GM10248 (cell line): Measurements from ENCODE around the gene ZNF33B.
"Not testable (repeated sequence)": the region's sequence is repeated elsewhere in the genome, so short reads cannot be mapped to it uniquely, and the experiment has no call there.

ENCODE experiments used
- CTCF ChIA-PET: fragments of 300-600 bp; sonication (Branson Sonifier 250); formaldehyde crosslinking; extraction: SDS; loops from one replicate; lab custom pipeline; 2021; ENCODE audit warnings: antibody characterized with exemption; lab: Yijun Ruan, JAX
- POLR2A ChIA-PET: fragments of 350-650 bp; sonication (Branson Sonifier 250); formaldehyde crosslinking; extraction: SDS; loops from one replicate; lab custom pipeline; 2020; ENCODE audit warnings: antibody characterized with exemption; lab: Yijun Ruan, JAX
- DNase-seq: peaks from one replicate; pipeline ENCODE4 v3.0.0; 2012; ENCODE audit errors: extremely low spot score
- TF ChIP-seq, protein P1 (sequence below): IDR thresholded peaks from 2 replicates; pipeline ENCODE4 v1.5.1; 2012; ENCODE audit warnings: mild to moderate bottlenecking, low read depth; ENCODE audit errors: extremely low read depth, missing control alignments, control extremely low read depth

Gene ZNF33B

DNA sequence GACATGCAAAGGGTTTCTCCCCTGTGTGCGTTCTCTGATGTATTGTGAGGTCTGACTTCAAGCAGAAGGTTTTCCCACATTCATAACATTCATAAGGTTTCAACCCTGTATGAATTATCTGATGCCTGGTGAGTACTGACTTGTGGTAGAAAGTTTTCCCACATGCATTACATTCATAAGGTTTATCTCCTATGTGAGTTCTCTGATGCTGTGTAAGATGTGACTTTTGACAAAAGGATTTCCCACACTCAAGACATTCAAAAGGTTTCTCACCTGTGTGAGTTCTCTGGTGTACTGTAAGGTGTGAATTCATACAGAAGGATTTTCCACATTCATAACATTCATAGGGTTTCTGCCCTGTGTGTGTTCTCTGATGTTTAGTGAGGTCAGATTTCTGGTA is 45.1 kb downstream of the ZNF33B start:
- ChIA-PET CTCF (no interaction called here), POLR2A (no interaction called here)
- TF ChIP-seq, protein P1, sequence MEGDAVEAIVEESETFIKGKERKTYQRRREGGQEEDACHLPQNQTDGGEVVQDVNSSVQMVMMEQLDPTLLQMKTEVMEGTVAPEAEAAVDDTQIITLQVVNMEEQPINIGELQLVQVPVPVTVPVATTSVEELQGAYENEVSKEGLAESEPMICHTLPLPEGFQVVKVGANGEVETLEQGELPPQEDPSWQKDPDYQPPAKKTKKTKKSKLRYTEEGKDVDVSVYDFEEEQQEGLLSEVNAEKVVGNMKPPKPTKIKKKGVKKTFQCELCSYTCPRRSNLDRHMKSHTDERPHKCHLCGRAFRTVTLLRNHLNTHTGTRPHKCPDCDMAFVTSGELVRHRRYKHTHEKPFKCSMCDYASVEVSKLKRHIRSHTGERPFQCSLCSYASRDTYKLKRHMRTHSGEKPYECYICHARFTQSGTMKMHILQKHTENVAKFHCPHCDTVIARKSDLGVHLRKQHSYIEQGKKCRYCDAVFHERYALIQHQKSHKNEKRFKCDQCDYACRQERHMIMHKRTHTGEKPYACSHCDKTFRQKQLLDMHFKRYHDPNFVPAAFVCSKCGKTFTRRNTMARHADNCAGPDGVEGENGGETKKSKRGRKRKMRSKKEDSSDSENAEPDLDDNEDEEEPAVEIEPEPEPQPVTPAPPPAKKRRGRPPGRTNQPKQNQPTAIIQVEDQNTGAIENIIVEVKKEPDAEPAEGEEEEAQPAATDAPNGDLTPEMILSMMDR: no peak

GRCh38 chr10:42583828-42584227 is 54.5 kb downstream of the ZNF33B start:
- DNase-seq: no peak
- POLR2A ChIA-PET: no interaction called here
- TF ChIP-seq, protein P1: no peak
- CTCF ChIA-PET: no interaction called here

More for the DNA sequence above, 45.1 kb downstream of the ZNF33B start:
- DNase-seq: no peak

DNA sequence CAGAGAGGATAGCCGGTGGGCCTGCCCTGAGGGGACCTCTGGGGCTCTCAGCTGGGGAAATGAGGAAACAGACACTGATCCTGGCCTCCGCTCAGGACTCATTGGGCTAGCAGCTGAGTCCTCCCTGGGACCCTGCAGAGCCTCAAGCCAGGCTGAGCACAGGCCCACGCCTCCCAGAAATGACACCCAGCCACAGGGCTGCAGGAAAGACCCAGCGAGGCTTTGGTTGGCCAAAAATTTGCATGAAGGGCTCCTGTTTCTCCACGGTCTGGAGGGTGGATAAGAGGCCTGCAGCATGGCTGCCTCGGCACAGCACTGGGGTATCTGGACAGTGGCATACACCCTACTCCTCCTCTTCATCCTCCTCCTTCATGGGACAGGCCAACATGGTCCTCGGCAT is 60.4 kb downstream of the ZNF33B start:
- CTCF ChIA-PET: no interaction called here
- POLR2A ChIA-PET: no interaction called here
- TF ChIP-seq, protein P1: no peak

DNA sequence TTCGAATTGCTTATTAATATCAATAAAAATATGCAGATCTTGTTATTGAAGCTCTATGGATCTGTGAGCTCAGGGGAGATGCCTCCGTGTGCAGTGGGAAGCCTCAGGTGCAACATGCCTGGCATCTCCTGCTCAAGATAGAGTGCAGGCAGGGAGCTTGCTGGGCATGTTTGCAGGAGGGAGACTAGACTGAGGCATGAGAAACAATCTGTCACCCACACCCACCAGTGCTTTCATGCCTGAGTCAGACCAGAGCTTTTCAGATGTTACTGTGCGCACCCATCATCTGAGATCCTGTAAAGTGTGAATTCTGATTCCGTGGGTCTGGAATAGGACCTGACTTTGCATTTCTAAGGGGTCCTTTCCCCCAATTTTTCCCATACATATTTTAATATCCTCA is 62.0 kb downstream of the ZNF33B start:
- DNase-seq: no peak
- ChIA-PET CTCF (no interaction called here), POLR2A (no interaction called here)
- TF ChIP-seq, protein P1: no peak

More for the DNA sequence above, 60.4 kb downstream of the ZNF33B start:
- DNase-seq: no peak

DNA sequence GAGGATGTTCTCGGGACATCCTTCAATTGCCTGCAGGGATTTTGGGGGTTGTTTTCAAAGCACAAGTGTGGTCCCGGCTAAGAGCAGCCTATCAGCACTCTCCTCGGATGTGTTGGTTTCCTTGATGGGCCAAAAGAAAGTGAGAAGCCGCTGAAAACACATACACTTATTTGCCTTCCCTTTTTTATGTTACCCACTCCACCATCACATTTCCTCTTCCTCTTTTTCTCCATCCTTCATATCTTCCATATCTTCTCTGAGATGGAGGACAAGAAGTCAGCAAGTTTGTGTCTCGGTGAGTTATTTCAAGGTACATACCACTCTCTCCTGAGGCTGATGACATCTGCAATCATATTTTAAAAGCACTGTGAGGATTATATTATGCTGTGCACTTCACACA is 64.0 kb downstream of the ZNF33B start:
- DNase-seq: no peak
- POLR2A ChIA-PET: no interaction called here
- CTCF ChIA-PET: no interaction called here
- TF ChIP-seq, protein P1: no peak

DNA sequence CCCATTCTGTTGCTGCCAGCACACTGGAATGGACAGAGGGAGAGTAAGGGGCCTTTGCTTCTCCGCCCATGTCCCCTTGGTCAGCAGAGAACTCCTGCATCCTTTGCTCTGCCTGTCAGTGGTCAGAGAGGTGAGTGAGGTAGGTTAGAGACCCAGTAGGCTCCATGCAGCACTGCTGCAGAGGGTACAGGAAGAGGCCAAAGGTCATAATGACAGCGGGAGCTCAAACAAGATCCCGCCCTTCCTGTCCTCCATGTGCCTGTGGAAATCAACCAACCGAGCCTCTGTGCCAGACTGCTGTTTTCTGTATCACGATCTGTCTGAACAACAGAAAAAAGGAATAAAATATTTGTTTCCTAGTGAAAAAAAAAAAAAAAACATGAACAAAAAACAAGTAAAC is 81.4 kb downstream of the ZNF33B start:
- TF ChIP-seq, protein P1: no peak
- ChIA-PET CTCF (no interaction called here), POLR2A (no interaction called here)
- DNase-seq: no peak

GRCh38 chr10:42553576-42553975 is 84.8 kb downstream of the ZNF33B start:
- POLR2A ChIA-PET, CTCF ChIA-PET: not testable (repeated sequence)

More at GRCh38 chr10:42553576-42553975, 84.8 kb downstream of the ZNF33B start:
- DNase-seq: not testable (repeated sequence)
